ENCODE measurements around the gene EXOSC10.

Gene EXOSC10

DNA sequence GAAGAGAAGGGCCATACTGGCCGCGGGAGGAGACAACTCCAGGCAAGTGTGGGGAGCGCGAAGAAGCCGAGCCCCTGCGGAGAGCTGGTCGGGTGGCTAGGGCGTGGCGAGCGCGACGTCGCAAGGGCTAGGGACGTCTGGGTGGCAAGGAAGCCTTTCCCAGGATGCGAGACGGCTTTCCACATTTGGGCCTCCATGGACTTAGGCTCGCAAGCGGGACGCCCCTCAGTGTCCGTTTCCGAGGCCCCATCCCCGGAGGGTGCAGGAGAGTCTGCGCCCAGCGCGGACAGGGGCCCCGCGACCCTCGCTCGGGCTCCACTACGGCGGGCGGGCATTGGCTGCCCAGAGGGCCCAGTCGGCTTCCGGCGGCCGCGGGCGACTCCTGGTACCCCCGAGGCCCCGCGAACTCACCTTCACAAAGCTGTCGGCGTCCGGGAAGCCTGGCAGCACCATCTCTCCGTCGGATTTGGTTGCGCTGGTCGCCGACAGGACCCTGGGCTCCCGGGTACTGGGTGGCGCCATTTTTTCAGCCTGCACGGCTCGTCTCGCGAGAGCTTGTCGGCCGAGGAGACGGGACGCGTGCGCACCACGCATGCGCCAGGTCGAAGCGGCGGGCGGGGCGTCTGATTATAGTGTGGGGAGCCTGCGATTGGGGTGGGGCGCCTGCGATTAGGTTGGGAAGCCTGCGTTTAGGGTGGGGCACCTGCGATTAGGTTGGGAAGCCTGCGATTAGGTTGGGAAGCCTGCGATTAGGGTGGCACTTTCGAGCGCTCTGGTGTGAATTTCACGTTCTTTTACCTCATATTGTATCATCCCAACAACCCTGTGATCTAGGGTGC, at the start of gene EXOSC10:
Gene EXOSC10, minus strand, starts transcription at position 560 of the 839 bp plus-strand sequence. Its CDS starts 38 bp downstream, at position 522.
- DNase-seq (ENCODE audit: low read depth in 3 of 3, low spot score in 1 of 3) = peak; percentile 88 to 92 (median 92)

DNA sequence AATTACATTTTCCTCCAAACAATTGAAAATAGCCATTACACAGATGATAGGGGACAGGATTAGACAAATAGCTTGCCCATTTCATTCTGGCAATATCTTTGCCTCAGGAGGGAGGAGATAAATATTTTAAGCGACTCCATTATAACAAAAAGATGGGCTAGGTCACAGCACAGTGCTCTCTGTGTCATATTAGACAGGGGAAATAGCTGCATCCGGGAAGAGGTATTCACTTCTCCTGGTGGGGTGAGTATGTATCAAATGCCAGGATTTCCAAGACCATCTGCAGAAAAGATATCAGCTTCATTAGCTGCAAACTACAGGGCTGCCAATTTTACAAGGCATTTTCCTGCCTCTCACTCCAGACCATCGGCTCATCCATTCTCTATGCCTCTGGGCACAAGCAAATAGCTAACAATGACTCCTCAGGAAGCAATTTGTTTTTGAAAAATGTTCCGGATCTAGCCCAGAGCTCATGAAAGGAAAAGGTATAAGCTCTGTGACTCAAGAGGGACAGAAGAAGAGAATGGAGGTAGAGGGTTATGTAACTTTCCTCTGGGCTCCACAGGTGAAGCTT, 47.6 kb upstream of the EXOSC10 start:
- no peak for DNase-seq (ENCODE audit: low read depth in 3 of 3, low spot score in 1 of 3)

DNA sequence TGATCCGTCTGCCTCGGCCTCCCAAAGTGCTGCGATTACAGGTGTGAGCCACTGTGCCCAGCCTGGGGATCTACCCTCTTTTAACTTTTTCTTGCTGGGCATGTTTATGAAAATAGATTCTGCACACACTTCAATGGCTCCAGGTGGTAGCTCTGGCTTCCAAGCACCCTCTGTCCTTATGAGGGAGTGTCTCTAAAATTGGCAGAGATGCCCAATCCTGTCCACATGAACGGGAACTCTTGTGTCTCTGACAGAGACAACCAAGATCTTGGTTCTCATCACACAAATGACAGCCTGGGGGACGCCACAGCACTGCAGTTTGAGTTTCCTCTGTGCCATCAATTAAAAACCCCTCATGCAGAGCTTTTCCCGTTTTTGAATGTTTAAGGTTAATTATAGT, 46.1 kb upstream of the EXOSC10 start:
- DNase-seq (ENCODE audit: low read depth in 3 of 3, low spot score in 1 of 3) = no peak

DNA sequence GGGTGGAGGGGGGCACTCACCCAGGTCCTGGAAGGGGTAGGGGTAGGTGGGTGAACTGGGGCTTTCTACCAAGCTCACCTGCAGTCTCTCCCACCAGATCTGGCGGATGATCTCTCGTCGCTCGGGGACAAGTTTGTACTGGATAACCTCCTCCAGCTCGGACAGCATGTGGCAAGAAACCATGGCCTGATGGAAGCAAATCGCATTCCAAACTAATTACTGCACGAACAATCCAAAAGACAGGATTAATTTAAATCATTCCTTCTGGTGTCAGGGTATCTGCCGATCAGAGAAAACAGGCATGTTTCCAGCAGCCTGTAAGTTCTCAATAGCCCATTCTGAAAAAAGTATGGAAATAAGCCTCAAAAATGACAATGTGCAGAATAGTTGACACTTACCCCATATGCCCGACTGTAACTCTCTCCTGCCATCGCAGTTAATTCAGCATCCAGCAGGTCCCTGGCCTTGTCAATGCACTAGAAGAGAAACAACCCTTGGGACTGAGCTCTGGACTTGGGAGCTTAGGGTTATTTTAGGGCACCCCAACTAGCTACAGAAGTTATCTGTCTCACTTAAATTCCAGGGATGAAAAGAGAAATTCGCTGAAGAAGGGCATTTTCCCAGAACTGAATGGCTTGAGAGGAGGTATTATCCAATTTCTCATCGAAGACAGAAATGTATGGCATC, 45.0 kb upstream of the EXOSC10 start:
- DNase-seq (ENCODE audit: low read depth in 3 of 3, low spot score in 1 of 3) = no peak

DNA sequence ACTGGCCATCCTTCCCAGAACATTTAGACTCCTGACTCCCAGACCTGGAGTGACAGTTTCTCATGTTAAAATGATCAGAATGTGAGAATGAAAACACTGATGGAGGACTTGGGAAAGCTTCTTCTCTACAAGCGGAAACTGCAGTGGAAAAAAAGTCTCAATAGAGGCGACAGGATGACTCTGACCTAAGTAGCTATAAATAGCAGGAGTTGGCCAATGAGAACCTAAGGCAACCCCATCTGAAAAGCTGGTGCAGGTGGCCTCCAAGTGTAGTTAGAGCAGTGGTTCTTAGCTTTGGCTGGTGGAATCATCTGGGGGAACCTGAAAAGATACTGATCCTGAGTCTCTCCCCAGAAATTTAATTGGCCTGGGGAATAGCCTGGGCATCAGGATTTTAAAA, 44.2 kb upstream of the EXOSC10 start:
- DNase-seq (ENCODE audit: low read depth in 3 of 3, low spot score in 1 of 3) = no peak

DNA sequence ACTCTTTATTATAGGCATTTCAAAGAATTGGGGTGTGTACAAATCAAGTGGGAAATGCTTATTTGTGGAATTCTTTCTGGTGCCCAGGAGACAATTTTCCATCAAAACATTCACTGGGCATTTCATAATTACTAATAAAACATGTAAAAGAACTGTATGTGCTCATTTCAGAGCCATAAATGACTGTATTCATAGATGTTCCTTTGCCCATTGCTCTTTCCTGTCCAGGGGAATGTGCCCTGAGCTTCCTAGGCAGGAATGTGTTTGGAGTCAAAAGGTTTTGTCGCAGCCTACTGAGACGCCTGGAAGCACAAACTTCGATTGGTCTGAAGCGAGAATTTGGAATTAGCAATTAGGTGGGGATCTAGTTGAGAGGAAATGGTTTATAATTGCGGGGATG, 43.7 kb upstream of the EXOSC10 start:
- no peak for DNase-seq (ENCODE audit: low read depth in 3 of 3, low spot score in 1 of 3)

DNA sequence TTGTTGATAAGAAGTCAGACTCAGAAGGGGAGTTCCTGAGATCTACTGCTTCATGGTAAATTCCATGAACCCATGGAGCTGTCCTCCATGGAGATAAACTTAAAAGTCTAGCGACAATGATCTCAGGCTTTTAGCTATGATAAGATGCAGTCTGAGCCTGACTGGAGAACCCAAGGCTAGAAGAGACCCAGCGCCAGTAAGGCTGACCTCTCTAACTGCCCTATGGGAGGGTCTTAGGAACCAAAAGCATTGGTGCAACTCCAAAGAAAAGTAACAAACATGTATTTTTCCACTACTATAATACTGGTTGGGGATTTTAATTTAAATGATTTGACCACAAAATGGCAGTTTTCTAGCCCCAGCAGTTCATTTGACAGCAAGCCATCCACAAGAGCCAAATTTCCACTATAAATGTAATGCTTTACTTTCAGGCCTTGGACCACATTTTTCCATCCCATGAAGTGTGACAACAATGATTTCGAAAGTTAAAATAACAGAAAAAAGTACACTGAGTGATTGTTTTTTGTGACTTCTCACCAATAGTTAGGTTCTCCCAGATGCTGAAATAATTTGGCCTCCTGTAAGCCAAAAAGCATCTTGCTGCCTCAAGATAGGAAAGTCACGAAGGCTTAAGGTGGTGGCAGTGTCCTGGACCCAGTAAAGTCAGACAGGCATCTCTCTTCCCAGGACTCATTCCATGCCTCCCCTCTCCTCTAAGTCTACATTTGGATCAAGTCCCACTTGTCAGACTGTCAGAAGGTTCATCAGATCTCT, 43.1 kb upstream of the EXOSC10 start:
- no peak for DNase-seq (ENCODE audit: low read depth in 3 of 3, low spot score in 1 of 3)

DNA sequence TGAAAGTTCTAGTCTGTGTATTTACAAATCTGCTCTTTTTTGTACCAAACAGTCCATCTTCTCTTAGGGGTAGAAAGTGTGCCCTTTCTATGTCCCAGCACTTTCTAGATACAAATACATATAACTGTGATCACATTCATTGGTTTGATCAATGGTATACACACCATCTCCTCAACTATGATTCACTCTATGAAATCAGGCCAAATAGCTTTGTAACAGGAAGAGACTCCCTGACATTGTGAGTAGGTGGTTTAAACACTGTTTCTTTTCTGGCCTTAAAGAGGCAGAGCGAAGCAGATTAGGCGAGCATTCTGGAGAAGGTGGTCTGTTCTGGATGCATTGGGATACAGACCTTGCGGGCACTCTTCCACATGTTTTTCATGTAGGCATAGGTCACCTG, 39.3 kb upstream of the EXOSC10 start:
- no peak for DNase-seq (ENCODE audit: low read depth in 3 of 3, low spot score in 1 of 3)

DNA sequence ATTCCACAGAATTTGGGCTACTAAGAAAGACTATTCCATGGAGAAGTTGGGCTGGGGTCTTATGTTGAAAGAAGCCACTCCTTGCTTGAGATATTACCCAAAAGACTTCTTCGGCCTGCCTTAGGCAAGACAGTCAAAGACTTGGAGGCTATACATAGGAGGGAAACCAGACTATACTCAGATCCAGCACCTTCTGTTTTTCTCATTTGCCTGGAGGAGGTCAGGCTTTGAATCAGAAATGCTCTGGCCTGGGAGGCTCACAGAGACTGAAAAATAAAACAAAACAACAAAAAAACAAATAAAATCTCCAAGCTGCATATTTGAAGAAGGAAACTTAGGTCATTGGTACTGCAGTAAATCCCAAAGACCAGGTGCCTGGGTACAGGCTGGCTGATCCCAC, 38.4 kb upstream of the EXOSC10 start:
- no peak for DNase-seq (ENCODE audit: low read depth in 3 of 3, low spot score in 1 of 3)

DNA sequence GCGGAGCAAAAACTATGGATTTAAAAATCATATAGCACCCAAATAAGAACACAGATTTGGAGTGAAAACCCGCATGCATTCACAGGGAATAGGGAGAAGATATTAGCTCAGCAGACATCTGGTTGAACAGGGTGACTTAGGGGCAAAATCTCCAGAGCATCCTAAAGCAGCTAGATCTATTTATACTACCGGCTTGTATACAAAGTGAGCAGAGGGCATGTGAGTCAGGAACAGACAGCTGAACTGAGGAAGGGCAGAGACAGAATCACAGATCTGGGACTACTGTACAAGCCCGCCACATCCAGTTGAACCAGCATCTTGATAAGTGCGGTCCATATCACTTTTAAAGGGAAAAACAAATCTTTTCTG, 35.2 kb upstream of the EXOSC10 start:
- no peak for DNase-seq (ENCODE audit: low read depth in 3 of 3, low spot score in 1 of 3)

DNA sequence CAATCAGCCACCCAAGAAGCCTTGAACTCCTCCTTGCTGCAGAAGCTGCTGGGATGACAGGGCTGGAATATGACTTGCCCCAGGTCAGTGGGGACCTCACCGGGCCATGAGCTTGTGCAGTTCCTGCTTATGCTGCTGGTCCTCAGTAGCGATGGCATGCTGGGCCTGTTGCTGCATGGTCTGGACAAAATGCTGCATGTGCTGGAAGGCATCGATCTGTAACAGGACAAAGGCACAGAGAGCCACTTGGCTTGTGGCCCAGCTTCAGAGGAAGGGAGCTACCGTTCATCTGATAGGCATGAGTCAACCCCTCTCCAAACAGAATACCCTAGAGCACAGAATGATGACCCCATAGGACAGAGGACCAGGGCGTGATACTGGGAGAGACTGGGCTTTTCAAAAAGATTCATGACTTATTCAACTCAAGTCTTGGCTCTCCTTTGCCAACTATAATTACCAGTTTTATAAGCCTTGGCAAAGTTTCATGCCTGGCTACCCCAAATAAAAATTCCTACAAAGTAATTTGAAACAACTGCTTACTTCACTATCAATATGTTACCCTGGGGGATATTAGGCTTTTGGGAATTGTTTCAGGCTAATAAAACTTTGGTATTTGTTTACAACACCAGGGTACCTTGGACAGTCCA, 34.7 kb upstream of the EXOSC10 start:
- DNase-seq (ENCODE audit: low read depth in 3 of 3, low spot score in 1 of 3) = no peak

DNA sequence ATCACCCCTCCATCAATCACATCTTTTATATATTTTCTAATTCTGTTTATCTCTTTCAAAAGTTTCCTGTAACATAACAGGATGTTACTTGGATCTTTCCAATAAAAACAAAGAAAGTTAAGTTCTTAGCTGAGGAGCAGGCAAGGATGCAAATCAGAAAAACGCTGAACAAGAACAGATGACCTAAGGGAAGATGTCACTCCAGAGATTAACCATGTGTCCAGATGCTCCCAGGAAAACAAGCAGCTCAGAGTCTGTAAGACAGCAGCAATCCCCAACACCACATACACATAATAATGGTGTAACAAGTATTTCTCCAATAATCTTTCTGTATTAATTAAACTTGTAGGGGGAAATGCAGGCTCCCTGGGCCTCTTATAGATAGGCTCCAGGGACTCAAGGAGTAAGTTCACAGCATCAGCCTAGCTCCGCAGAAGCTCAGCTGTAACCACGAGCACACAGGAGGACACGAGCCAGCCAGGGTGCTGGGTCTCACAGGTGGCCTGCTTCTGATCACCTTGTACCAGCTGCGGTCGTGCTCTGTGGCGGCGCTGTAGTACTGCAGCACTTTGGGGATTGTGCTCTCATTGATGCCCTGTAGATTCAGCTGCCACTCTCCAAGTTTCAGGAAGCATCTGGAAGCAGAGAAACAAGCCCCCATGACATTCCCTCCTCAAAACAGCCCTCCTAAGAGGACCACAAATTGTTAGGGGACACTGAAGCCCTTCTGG, 33.1 kb upstream of the EXOSC10 start:
- no peak for DNase-seq (ENCODE audit: low read depth in 3 of 3, low spot score in 1 of 3)

DNA sequence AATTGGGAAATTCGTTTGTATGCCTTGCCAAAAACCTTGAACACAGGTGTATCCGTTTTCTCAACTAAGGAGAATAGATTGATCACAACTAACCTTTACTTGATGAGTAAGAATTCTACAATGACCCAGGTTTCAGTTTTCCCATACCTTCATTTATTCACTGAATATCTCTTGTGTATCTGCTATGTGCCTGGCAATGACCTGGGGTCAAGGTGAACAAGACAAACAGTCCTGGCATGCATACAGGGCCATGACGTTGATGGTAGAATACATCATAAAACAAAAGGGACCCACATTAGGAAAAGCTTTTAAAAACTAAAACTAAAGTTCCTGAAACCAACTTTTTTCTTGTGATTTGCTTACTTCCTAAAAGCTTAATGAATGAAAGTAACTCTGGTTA, 32.1 kb upstream of the EXOSC10 start:
- DNase-seq (ENCODE audit: low read depth in 3 of 3, low spot score in 1 of 3) = no peak

DNA sequence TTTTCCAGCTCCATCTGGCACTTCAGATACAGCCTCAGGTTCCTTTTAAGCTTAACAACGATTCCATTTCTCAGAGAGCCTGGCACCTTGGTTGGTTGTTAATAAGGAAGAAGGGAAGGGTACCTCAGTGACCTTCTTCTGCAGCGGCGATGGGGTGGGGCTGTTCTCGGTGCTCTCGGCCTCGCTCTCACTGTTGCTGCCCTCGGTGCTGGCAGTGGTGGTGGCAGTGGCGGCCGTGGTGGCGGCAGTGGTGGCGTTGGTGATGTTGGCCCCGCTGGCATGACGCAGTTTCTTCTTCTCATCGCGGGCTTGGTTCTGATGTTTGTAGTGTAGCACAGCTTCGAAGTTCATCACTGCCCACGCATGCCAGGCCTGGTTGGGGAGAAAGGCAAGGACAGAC, 30.7 kb upstream of the EXOSC10 start:
- no peak for DNase-seq (ENCODE audit: low read depth in 3 of 3, low spot score in 1 of 3)

DNA sequence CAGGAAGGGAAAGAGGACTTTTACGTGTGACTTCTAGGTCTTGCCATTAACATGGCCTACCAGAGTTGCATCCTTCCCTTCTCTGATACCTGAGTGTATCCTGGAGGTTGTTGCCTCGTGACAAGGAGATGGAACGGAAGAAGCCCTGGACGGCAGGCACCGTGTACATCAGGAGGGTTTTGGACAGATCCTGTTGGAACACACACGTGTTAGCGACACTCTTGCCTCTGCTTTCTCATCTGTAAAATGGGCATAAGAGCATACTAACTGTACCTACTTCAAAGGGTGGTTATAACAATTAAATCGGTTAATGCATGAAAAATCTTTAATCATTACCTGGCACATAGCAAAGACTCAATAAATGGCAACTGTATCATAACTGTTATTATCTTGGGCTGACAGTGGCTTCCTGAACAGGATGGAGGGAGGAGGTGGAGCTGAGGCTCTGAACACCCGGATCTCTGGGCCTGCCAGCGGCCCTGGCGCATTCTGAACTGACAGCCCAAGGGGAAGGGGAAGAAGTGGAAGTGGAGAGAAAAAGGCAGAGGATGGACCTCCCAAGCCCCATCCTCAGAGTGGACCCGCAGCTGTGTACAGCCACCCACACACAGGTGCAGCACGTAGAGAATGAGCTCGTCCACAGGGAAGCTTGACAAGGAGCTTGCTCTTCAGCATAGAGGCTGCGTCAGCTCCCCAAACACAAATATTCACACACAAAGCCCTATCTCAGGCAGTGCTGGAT, 30.2 kb upstream of the EXOSC10 start:
- no peak for DNase-seq (ENCODE audit: low read depth in 3 of 3, low spot score in 1 of 3)

DNA sequence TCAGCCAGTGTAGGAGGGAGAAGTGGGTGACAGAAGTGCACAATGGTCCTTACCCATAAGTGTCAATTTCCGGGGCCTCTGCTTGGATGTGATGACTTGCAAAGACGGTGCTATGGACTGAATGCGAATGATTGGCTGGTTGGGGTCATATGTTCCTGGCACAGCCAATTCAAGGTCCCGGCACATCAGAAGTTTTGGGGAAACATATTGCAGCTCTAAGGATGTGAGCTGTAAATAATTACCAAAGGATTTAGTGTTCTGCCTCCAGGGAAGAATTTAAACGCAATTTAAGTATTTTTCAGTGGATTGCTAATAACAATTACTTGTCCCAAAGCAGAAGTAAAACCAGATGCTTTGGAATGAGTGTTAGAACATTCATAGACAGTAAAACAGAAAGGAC, 26.9 kb upstream of the EXOSC10 start:
- no peak for DNase-seq (ENCODE audit: low read depth in 3 of 3, low spot score in 1 of 3)

DNA sequence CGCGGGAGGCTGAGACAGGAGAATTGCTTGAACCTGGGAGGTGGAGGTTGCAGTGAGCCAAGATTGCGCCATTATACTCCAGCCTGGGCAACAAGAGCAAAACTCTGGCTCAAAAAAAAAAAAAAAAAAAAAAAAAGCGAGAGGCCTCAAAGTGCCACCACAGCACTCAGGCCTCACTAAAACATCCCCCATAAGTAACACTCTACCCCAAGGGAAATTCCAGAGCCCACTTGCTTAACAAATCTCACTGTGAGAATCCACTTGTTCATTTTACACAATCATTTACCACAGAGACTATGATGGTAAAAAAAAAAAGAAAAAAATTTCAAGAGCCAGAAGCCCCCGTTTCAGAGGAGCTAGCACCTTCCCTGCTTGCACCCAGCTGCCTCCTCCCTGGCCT, 26.3 kb upstream of the EXOSC10 start:
- no peak for DNase-seq (ENCODE audit: low read depth in 3 of 3, low spot score in 1 of 3)

DNA sequence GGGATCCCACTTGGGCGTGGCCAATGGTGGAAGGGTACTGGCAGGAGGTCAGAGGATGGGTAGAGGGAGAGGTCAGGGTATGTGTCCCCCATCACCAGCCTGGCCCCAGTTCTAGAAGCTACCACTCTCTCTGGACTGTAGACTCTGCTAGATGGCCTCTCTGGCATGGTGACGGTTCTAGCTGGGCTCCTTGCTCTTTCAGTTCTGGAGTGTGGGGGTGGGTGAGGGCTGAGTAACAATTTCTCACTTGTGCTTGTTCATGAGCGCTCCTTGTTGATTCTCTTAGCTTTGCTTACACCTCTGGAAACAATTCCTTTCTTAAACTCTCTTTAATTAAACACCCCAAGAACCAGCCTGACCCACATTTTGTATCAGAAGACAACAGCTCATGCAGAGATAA, 25.3 kb upstream of the EXOSC10 start:
- no peak for DNase-seq (ENCODE audit: low read depth in 3 of 3, low spot score in 1 of 3)

DNA sequence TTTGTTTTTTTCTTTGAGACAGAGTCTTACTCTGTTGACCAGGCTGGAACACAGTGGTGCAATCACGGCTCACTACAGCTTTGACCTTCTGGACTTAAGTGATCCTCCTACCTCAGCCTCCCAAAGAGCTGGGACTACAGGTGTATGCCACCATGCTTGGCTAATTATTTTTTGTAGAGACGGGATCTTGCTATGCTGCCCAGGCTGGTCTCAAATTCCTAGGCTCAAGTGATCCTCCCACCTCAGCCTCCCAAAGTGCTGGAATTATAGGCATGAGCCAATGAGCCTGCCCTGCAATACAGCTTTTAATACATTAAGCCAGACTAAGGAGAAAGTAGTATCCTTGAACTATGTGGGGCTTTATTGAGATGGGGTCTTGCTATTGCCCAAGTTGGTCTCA, 16.6 kb upstream of the EXOSC10 start:
- no peak for DNase-seq (ENCODE audit: low read depth in 3 of 3, low spot score in 1 of 3)

DNA sequence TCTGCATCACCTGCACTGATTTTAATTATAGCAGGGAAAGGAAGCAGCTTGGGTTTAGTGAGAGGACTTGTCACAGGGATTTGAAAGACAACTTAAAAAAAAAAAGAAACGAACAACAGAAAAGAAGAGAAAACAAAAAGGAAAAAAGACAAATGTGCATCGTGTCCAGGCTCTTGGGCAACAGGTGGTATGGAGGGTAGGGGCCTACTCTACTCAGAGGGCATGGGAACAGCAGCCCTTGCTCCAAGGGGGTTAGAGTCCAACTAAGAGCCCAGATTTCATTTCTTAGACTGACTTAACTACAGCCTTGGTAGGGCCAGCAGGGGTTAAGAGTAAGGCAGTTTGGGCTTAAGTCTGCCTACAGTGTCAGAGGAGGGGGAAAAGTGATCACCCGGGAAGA, 15.3 kb upstream of the EXOSC10 start:
- no peak for DNase-seq (ENCODE audit: low read depth in 3 of 3, low spot score in 1 of 3)
